HEK293 (cell line): ENCODE results near the gene RCOR3.
"Not testable (repeated sequence)": the region's sequence is repeated elsewhere in the genome, so short reads cannot be mapped to it uniquely, and the experiment has no call there.

Experiments
- CTCF ChIA-PET: fragments of 350-600 bp; formaldehyde crosslinking; extraction: SDS; loops from one replicate; lab custom pipeline; 2021; ENCODE audit warnings: antibody characterized with exemption; lab: Yijun Ruan, JAX
- POLR2A ChIA-PET: fragments of 300-600 bp; formaldehyde crosslinking; extraction: SDS; loops from one replicate; lab custom pipeline; 2020; ENCODE audit warnings: antibody characterized with exemption, inconsistent platforms; lab: Yijun Ruan, JAX
- H3K27ac ChIP-seq: fragments of 200-500 bp; sonication (Bioruptor generic); 2 replicates; pipeline ENCODE4 v1.5.1; 2014; ENCODE audit warnings: low read depth, low read length, control low read depth, inconsistent platforms; ENCODE audit errors: extremely low read depth
- H3K36me3 ChIP-seq, 2 experiments: fragments of 200-500 bp in 1 of 2; sonication (Bioruptor generic) in 1 of 2; 1 replicate in 1 of 2; 2 replicates in 1 of 2; pipeline ENCODE4 v1.5.1; 2014 to 2017; ENCODE audit warnings: inconsistent platforms in 2 of 2, low read length in 2 of 2; ENCODE audit not compliant: control insufficient read depth in 2 of 2, insufficient read depth in 1 of 2
- H3K4me1 ChIP-seq: fragments of 200-500 bp; sonication (Bioruptor generic); 2 replicates; pipeline ENCODE4 v1.5.1; 2014; ENCODE audit warnings: mild to moderate bottlenecking, low read length, inconsistent platforms; ENCODE audit not compliant: control insufficient read depth, insufficient read depth
- H3K4me3 ChIP-seq: 2 replicates; pipeline ENCODE4 v1.5.1; 2011; ENCODE audit warnings: low read depth, mild to moderate bottlenecking, control low read depth, low read length, moderate library complexity
- H3K9me3 ChIP-seq: fragments of 200-500 bp; sonication (Bioruptor generic); 2 replicates; pipeline ENCODE4 v1.5.1; 2014; ENCODE audit warnings: low read depth, low read length, inconsistent platforms; ENCODE audit not compliant: control insufficient read depth, insufficient read depth
- HOXC10 ChIP-seq: sonication (generic); formaldehyde crosslinking; IDR thresholded peaks from 2 replicates; pipeline ENCODE4 v1.8.1; 2023; ENCODE audit warnings: mild to moderate bottlenecking, missing genetic modification reagents
- IKZF3 ChIP-seq: fragments of 450-650 bp; IDR thresholded peaks from 2 replicates; pipeline ENCODE4 v1.5.0; 2018; ENCODE audit warnings: missing biosample characterization, mild to moderate bottlenecking, missing genetic modification characterization, moderate library complexity
- OSR2 ChIP-seq: fragments of 450-650 bp; formaldehyde crosslinking; IDR thresholded peaks from 2 replicates; pipeline ENCODE4 v1.5.1; 2016; ENCODE audit warnings: missing biosample characterization, missing genetic modification characterization
- PRDM1 ChIP-seq: fragments of 450-650 bp; formaldehyde crosslinking; IDR thresholded peaks from 2 replicates; pipeline ENCODE4; 2016; ENCODE audit warnings: missing biosample characterization, missing genetic modification characterization
- SCRT2 ChIP-seq: fragments of 450-650 bp; formaldehyde crosslinking; IDR thresholded peaks from 2 replicates; pipeline ENCODE4 v1.5.1; 2016; ENCODE audit warnings: missing biosample characterization, missing genetic modification characterization
- SP7 ChIP-seq: fragments of 450-650 bp; formaldehyde crosslinking; IDR thresholded peaks from 2 replicates; pipeline ENCODE4 v1.5.1; 2016; ENCODE audit warnings: missing biosample characterization, missing genetic modification characterization
- ZNF184 ChIP-seq: fragments of 450-650 bp; IDR thresholded peaks from 2 replicates; pipeline ENCODE4 v1.5.1; 2018; ENCODE audit warnings: missing biosample characterization, mild to moderate bottlenecking, missing genetic modification characterization
- ZNF223 ChIP-seq: fragments of 450-650 bp; formaldehyde crosslinking; IDR thresholded peaks from 2 replicates; pipeline ENCODE4 v1.5.1; 2016; ENCODE audit warnings: missing biosample characterization, missing genetic modification characterization
- ZNF404 ChIP-seq: fragments of 450-650 bp; formaldehyde crosslinking; IDR thresholded peaks from 2 replicates; pipeline ENCODE4 v1.5.1; 2017; ENCODE audit warnings: missing biosample characterization, missing genetic modification characterization
- ZNF776 ChIP-seq: fragments of 450-650 bp; formaldehyde crosslinking; IDR thresholded peaks from 2 replicates; pipeline ENCODE4 v1.5.0; 2017; ENCODE audit warnings: missing biosample characterization, missing genetic modification characterization, borderline replicate concordance
- ZXDB ChIP-seq: fragments of 450-650 bp; formaldehyde crosslinking; IDR thresholded peaks from 2 replicates; pipeline ENCODE4 v1.5.1; 2016; ENCODE audit warnings: missing biosample characterization, missing genetic modification characterization
- TF ChIP-seq, protein P1 (sequence below): fragments of 450-650 bp; formaldehyde crosslinking; IDR thresholded peaks from 2 replicates; pipeline ENCODE4 v1.5.1; 2016; ENCODE audit warnings: missing biosample characterization, missing genetic modification characterization, borderline replicate concordance

The RCOR3 gene

DNA sequence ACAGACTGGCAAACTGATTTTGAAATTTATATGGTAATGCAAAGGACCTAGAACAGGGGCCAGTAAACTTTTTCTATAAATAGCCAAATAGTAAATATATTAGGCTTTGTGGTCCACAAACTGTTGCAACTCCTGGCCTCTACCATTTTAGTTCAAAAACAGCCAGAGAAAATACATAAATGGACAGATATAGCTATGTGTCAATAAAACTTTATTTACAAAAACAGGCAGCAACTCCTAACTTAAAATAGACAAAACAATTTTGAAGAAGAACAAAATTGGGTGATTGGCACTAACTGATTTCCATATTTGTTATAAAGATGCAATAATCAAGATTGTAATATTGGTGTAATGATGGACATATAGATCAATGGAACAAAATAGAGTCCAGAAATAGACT lies 60.7 kb downstream of the RCOR3 start:
- ChIA-PET POLR2A (no interaction called here), CTCF (interaction anchor here (0.7 kb wide), 1 partner anchor 563 kb away, joined by 3 read pairs; no protein-coding TSS in a partner anchor)
- TF ChIP-seq HOXC10 (CRISPR knock-in tag) (no peak), PRDM1 (tag by site-specific recombination) (no peak)
- TF ChIP-seq, protein P1, sequence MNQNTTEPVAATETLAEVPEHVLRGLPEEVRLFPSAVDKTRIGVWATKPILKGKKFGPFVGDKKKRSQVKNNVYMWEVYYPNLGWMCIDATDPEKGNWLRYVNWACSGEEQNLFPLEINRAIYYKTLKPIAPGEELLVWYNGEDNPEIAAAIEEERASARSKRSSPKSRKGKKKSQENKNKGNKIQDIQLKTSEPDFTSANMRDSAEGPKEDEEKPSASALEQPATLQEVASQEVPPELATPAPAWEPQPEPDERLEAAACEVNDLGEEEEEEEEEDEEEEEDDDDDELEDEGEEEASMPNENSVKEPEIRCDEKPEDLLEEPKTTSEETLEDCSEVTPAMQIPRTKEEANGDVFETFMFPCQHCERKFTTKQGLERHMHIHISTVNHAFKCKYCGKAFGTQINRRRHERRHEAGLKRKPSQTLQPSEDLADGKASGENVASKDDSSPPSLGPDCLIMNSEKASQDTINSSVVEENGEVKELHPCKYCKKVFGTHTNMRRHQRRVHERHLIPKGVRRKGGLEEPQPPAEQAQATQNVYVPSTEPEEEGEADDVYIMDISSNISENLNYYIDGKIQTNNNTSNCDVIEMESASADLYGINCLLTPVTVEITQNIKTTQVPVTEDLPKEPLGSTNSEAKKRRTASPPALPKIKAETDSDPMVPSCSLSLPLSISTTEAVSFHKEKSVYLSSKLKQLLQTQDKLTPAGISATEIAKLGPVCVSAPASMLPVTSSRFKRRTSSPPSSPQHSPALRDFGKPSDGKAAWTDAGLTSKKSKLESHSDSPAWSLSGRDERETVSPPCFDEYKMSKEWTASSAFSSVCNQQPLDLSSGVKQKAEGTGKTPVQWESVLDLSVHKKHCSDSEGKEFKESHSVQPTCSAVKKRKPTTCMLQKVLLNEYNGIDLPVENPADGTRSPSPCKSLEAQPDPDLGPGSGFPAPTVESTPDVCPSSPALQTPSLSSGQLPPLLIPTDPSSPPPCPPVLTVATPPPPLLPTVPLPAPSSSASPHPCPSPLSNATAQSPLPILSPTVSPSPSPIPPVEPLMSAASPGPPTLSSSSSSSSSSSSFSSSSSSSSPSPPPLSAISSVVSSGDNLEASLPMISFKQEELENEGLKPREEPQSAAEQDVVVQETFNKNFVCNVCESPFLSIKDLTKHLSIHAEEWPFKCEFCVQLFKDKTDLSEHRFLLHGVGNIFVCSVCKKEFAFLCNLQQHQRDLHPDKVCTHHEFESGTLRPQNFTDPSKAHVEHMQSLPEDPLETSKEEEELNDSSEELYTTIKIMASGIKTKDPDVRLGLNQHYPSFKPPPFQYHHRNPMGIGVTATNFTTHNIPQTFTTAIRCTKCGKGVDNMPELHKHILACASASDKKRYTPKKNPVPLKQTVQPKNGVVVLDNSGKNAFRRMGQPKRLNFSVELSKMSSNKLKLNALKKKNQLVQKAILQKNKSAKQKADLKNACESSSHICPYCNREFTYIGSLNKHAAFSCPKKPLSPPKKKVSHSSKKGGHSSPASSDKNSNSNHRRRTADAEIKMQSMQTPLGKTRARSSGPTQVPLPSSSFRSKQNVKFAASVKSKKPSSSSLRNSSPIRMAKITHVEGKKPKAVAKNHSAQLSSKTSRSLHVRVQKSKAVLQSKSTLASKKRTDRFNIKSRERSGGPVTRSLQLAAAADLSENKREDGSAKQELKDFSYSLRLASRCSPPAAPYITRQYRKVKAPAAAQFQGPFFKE (tag by site-specific recombination), result no peak

DNA sequence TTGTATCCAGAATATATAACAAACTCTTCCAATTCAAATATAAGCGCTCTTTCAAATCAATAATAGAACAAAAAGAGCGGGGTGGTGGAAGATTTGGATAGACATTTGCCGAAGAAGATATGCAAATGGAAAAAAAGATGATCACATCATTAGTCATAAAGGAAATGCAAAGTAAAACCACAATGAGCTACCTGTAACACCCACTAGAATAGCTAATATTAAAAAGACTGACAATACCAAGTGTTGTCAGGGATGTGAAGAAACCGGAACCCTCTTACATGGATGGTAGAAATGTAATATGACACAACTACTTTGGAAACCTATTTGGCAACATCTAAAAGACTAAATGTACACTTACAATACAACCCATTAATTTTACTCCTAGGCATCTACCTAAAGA lies 61.8 kb downstream of the RCOR3 start:
- Histone ChIP-seq H3K4me1 (no peaks in the 10 kb centered on the region), H3K4me3 (no peak overlapping the region), H3K27ac (no peak overlapping the region), H3K36me3 (no peaks in the 10 kb centered on the region), H3K9me3 (no peaks in the 10 kb centered on the region)
- CTCF ChIA-PET, result interaction anchor here (4.1 kb wide), 1 partner anchor 193 kb away, joined by 59 read pairs; no protein-coding TSS in a partner anchor
- TF ChIP-seq IKZF3 (tag by site-specific recombination) (no peak), ZNF223 (no peak), ZNF776 (no peak), ZNF184 (tag by site-specific recombination) (peak; percentile 85), ZNF404 (no peak), SCRT2 (tag by site-specific recombination) (peak; percentile 74), SP7 (0 out of 2 replicates have a peak, but pooled peaks have one; percentile 23), ZXDB (tag by site-specific recombination) (no peak), OSR2 (tag by site-specific recombination) (no peak)
- POLR2A ChIA-PET, result no interaction called here

More for the DNA sequence above, 60.7 kb downstream of the RCOR3 start:
- no peak overlapping the region for H3K4me3 ChIP-seq
- H3K9me3 ChIP-seq, result no peaks in the 10 kb centered on the region
- H3K27ac ChIP-seq, result no peak overlapping the region
- H3K36me3 ChIP-seq, result peaks cover 5 to 7% of the 10 kb centered on the region in 2 experiments; a peak in 2 of 3 replicates
- no peaks in the 10 kb centered on the region for H3K4me1 ChIP-seq

DNA sequence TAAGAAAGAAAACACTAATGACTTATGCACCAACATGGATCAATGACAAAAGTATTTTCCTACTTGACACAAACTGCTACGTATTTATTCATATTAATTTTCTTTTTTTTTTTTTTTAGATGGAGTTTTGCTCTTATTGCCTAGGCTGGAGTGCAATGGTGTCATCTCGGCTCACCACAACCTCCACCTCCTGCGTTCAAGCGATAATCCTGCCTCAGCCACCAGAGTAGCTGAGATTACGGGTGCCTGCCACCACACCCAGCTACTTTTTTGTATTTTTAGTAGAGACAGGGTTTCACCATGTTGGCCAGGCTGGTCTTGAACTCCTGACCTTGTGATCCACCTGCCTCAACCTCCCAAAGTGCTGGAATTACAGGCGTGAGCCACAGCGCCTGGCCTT lies 62.5 kb downstream of the RCOR3 start:
- H3K9me3 ChIP-seq, H3K4me3 ChIP-seq, H3K4me1 ChIP-seq, POLR2A ChIA-PET, H3K36me3 ChIP-seq, H3K27ac ChIP-seq: not testable (repeated sequence)
- CTCF ChIA-PET, result interaction anchor here (0.7 to 4.1 kb wide), 2 partner anchors 192 to 960 kb away, joined by 3 to 59 read pairs; no protein-coding TSS in a partner anchor
